Effector CD4-positive, alpha-beta T cell (primary cell): Measurements from ENCODE around the gene LRRC8A.
A peak's percentile ranks its signal among the peaks of the same experiment; 100 is the strongest.
"Not testable (repeated sequence)": the region's sequence is repeated elsewhere in the genome, so short reads cannot be mapped to it uniquely, and the experiment has no call there.

Experiments
- DNase-seq: peaks from one replicate; pipeline ENCODE4 v3.0.0-alpha.2; 2020
- total RNA-seq: gene quantifications from one replicate; lab custom pipeline; 2026; lab: John Stamatoyannopoulos, UW

The LRRC8A gene
- total RNA-seq, result 105 reads per million, percentile 83 among the genes with 10 or more reads in this experiment

- DNase-seq, result peak; percentile 99
Observed at GRCh38 chr9:128881884-128882676, at the start of gene LRRC8A, which contains the start of gene KYAT1. TSS of gene LRRC8A (plus strand) at chr9:128882133. CDS start at chr9:128907165, 25,032 bp downstream. TSS of gene KYAT1 (minus strand) at chr9:128881950. CDS start at chr9:128845405, 36,545 bp downstream.

- DNase-seq, result no peak
Observed at GRCh38 chr9:128833696-128834095, 48.2 kb upstream of the LRRC8A start.

GRCh38 chr9:128835246-128836210 lies 46.4 kb upstream of the LRRC8A start:
- no peak for DNase-seq

- no peak for DNase-seq
Observed at GRCh38 chr9:128836509-128837145, 45.3 kb upstream of the LRRC8A start.

GRCh38 chr9:128838338-128838737 lies 43.6 kb upstream of the LRRC8A start:
- DNase-seq, result no peak

- DNase-seq, result no peak
Observed at GRCh38 chr9:128840524-128840923, 41.4 kb upstream of the LRRC8A start.

- DNase-seq, result no peak
Observed at GRCh38 chr9:128841694-128842492, 40.0 kb upstream of the LRRC8A start.

GRCh38 chr9:128843171-128843570 lies 38.8 kb upstream of the LRRC8A start:
- DNase-seq, result not testable (repeated sequence)

- no peak for DNase-seq
Observed at GRCh38 chr9:128845186-128845931, 36.6 kb upstream of the LRRC8A start.

GRCh38 chr9:128846680-128847030 lies 35.3 kb upstream of the LRRC8A start:
- no peak for DNase-seq

GRCh38 chr9:128847803-128848202 lies 34.1 kb upstream of the LRRC8A start:
- no peak for DNase-seq

- not testable (repeated sequence) for DNase-seq
Observed at GRCh38 chr9:128851024-128851423, 30.9 kb upstream of the LRRC8A start.

GRCh38 chr9:128851779-128852600 lies 29.9 kb upstream of the LRRC8A start:
- DNase-seq, result not testable (repeated sequence)

- not testable (repeated sequence) for DNase-seq
Observed at GRCh38 chr9:128852646-128853045, 29.3 kb upstream of the LRRC8A start.

GRCh38 chr9:128854454-128854853 lies 27.5 kb upstream of the LRRC8A start:
- DNase-seq, result not testable (repeated sequence)

- not testable (repeated sequence) for DNase-seq
Observed at GRCh38 chr9:128858476-128858875, 23.5 kb upstream of the LRRC8A start.

GRCh38 chr9:128860937-128861336 lies 21.0 kb upstream of the LRRC8A start:
- no peak for DNase-seq

- no peak for DNase-seq
Observed at GRCh38 chr9:128861501-128861900, 20.4 kb upstream of the LRRC8A start.

GRCh38 chr9:128862401-128862851 lies 19.5 kb upstream of the LRRC8A start:
- no peak for DNase-seq

- DNase-seq, result peak; percentile 81
Observed at GRCh38 chr9:128863647-128864046, 18.3 kb upstream of the LRRC8A start.
